HCT116 (cell line): ENCODE results near the gene IPO13. TPM values are rescaled to one million over a fixed set of nuclear protein-coding genes. Genes with fewer than 3 reads are reported as not detected.

ENCODE experiments used
- ATAC-seq: fragments of 200-7000 bp; cut with Tn5 transposase; 2 replicates; pipeline ENCODE4 v1.9.1; 2020; ENCODE audit warnings: mild to moderate bottlenecking, moderate library complexity
- BruUV-seq: library from RNA; stranded (reverse); fragments of 400-500 nt; replicated peaks from 2 replicates; lab custom pipeline; 2021; lab: Mats Ljungman, UMichigan
- CTCF ChIA-PET: fragments of 300-600 bp; sonication (Branson Sonifier 250); formaldehyde crosslinking; loops from one replicate; lab custom pipeline; 2021; ENCODE audit warnings: antibody characterized with exemption; lab: Charles Lee
- POLR2A ChIA-PET: fragments of 300-600, 350-600 bp; sonication (Branson Sonifier 250); formaldehyde crosslinking; loops from one replicate; lab custom pipeline; 2021; ENCODE audit warnings: antibody characterized with exemption; lab: Charles Lee
- RAD21 ChIA-PET, 2 experiments: fragments of 300-600 bp; sonication (Branson Sonifier 250); formaldehyde crosslinking; loops; one replicate each; lab custom pipeline; 2023; ENCODE audit warnings: low total read pairs in 2 of 2; ENCODE audit not compliant: uncharacterized antibody in 2 of 2, unreplicated experiment in 2 of 2, low non-redundant PET in 1 of 2; lab: Charles Lee
- DNase-seq: peaks from one replicate; pipeline ENCODE4 v3.0.0-alpha.2; 2010; ENCODE audit warnings: low read depth, low spot score
- H2AFZ ChIP-seq: fragments of 200-600 bp; shearing (Covaris generic), sonication (generic); 2 replicates; pipeline ENCODE4 v1.6.1; 2017; ENCODE audit warnings: low read depth, mixed run types, mixed read lengths, antibody characterized with exemption, low read length; ENCODE audit not compliant: poor library complexity, severe bottlenecking
- H3K27ac ChIP-seq: 2 replicates; pipeline ENCODE4 v1.5.1; 2012; ENCODE audit warnings: low read depth, low read length
- H3K27me3 ChIP-seq: fragments of 200-600 bp; sonication (generic); 2 replicates; pipeline ENCODE4 v1.6.1; 2016; ENCODE audit warnings: mixed run types, low read length, mixed read lengths; ENCODE audit not compliant: insufficient read depth
- H3K36me3 ChIP-seq, 2 experiments: fragments of 200-500 bp in 1 of 2; fragments of 200-600 bp in 1 of 2; sonication (Bioruptor generic) in 1 of 2; sonication (generic) in 1 of 2; 2 replicates each; pipeline versions ENCODE4 v1.5.1 to v1.6.1; 2014 to 2016; ENCODE audit warnings: low read length in 2 of 2, inconsistent platforms in 1 of 2, mixed read lengths in 1 of 2, mixed run types in 1 of 2; ENCODE audit not compliant: insufficient read depth in 2 of 2, control insufficient read depth in 1 of 2
- H3K4me1 ChIP-seq, 2 experiments: fragments of 200-600 bp in 1 of 2; sonication (generic) in 1 of 2; 2 replicates each; pipeline versions ENCODE4 v1.5.1 to v1.6.1; 2012 to 2017; ENCODE audit warnings: low read length in 2 of 2, inconsistent platforms in 1 of 2, mild to moderate bottlenecking in 1 of 2, mixed read lengths in 1 of 2, mixed run types in 1 of 2, moderate library complexity in 1 of 2; ENCODE audit not compliant: insufficient read depth in 2 of 2, control insufficient read depth in 1 of 2
- H3K4me2 ChIP-seq: fragments of 200-600 bp; sonication (generic); 2 replicates; pipeline ENCODE4 v1.6.1; 2017; ENCODE audit warnings: mixed run types, low read length, mixed read lengths
- H3K4me3 ChIP-seq, 2 experiments: fragments of 200-600 bp in 1 of 2; sonication (generic) in 1 of 2; replicated peaks in 1 of 2; 2 replicates each; pipeline ENCODE4 v1.5.1; 2011 to 2016; ENCODE audit warnings: low read length in 2 of 2, control low read depth in 1 of 2, low read depth in 1 of 2, mild to moderate bottlenecking in 1 of 2, mixed read lengths in 1 of 2, mixed run types in 1 of 2
- H3K79me2 ChIP-seq: fragments of 200-600 bp; sonication (generic); 2 replicates; pipeline ENCODE4 v1.6.1; 2017; ENCODE audit warnings: mild to moderate bottlenecking, mixed run types, low read length, moderate library complexity, mixed read lengths; ENCODE audit not compliant: insufficient read depth
- H3K9ac ChIP-seq: fragments of 200-600 bp; sonication (generic); 2 replicates; pipeline ENCODE4 v1.6.1; 2016; ENCODE audit warnings: low read length, mixed read lengths
- H3K9me2 ChIP-seq: fragments of 200-600 bp; sonication (generic), shearing (Covaris generic); 2 replicates; pipeline ENCODE4 v1.6.1; 2017; ENCODE audit warnings: mixed run types, mild to moderate bottlenecking, moderate library complexity; ENCODE audit not compliant: insufficient read depth
- H3K9me3 ChIP-seq, 2 experiments: fragments of 200-500 bp in 1 of 2; fragments of 200-600 bp in 1 of 2; sonication (Bioruptor generic) in 1 of 2; sonication (generic) in 1 of 2; 2 replicates each; pipeline ENCODE4 v1.6.1; 2014 to 2017; ENCODE audit warnings: low read length in 2 of 2, mixed read lengths in 2 of 2, inconsistent platforms in 1 of 2, low read depth in 1 of 2, mild to moderate bottlenecking in 1 of 2, mixed run types in 1 of 2, moderate library complexity in 1 of 2; ENCODE audit not compliant: control insufficient read depth in 1 of 2, insufficient read depth in 1 of 2
- H4K20me1 ChIP-seq: fragments of 200-600 bp; sonication (generic), shearing (Covaris generic); 2 replicates; pipeline ENCODE4 v1.6.1; 2017; ENCODE audit warnings: mixed run types, mild to moderate bottlenecking, moderate library complexity; ENCODE audit not compliant: insufficient read depth
- CBX3 ChIP-seq: IDR thresholded peaks from 2 replicates; pipeline ENCODE4 v1.6.1; 2012; ENCODE audit warnings: low read depth
- CEBPB ChIP-seq: IDR thresholded peaks from 2 replicates; pipeline ENCODE4 v1.6.1; 2012; ENCODE audit warnings: low read depth
- ELF1 ChIP-seq: IDR thresholded peaks from 2 replicates; pipeline ENCODE4 v1.6.1; 2012; ENCODE audit warnings: low read depth, borderline replicate concordance
- EZH2phosphoT487 ChIP-seq: fragments of 200-600 bp; IDR thresholded peaks from 2 replicates; pipeline ENCODE4 v1.6.1; 2018; ENCODE audit warnings: antibody characterized with exemption, borderline replicate concordance
- JUND ChIP-seq: IDR thresholded peaks from 2 replicates; pipeline ENCODE4 v1.6.1; 2012
- POLR2A ChIP-seq: IDR thresholded peaks from 2 replicates; pipeline ENCODE4 v1.7.0; 2011; ENCODE audit warnings: borderline replicate concordance; ENCODE audit not compliant: insufficient read depth, insufficient read length; ENCODE audit errors: extremely low read depth
- POLR2AphosphoS5 ChIP-seq: IDR thresholded peaks from 2 replicates; pipeline ENCODE4 v1.6.1; 2011; ENCODE audit warnings: mild to moderate bottlenecking, low read depth, low read length, moderate library complexity
- RAD21 ChIP-seq: IDR thresholded peaks from 2 replicates; pipeline ENCODE4 v1.6.1; 2012; ENCODE audit warnings: low read depth, mild to moderate bottlenecking
- SIN3A ChIP-seq: IDR thresholded peaks from 2 replicates; pipeline ENCODE4 v1.6.1; 2012; ENCODE audit warnings: low read depth
- SP1 ChIP-seq: IDR thresholded peaks from 2 replicates; pipeline ENCODE4 v1.6.1; 2012; ENCODE audit warnings: low read depth
- TCF7L2 ChIP-seq: IDR thresholded peaks from 2 replicates; pipeline ENCODE4 v1.7.0; 2011; ENCODE audit warnings: borderline replicate concordance, inconsistent platforms; ENCODE audit not compliant: insufficient read depth, insufficient read length; ENCODE audit errors: extremely low read depth
- ZFX ChIP-seq: fragments of 450-650 bp; IDR thresholded peaks from 2 replicates; pipeline ENCODE4 v1.6.1; 2017
- ZNF274 ChIP-seq: fragments of 200-500 bp; sonication (Bioruptor generic); IDR thresholded peaks from 2 replicates; pipeline ENCODE4 v1.6.1; 2014; ENCODE audit warnings: mild to moderate bottlenecking, low read depth, low read length, inconsistent platforms
- intact Hi-C: fragments of 100-400 bp; cut with micrococcal nuclease; formaldehyde crosslinking; loops from 2 replicates; pipeline ENCODE4 v1.10.0; 2022
- total RNA-seq: library from RNA; stranded (reverse); gene quantifications from one replicate; pipeline ENCODE4 v1.2.1, GENCODE V29; 2021; ENCODE audit not compliant: unreplicated experiment
- TF ChIP-seq, protein P1 (sequence below): IDR thresholded peaks from 2 replicates; pipeline ENCODE4 v1.6.1; 2012
- TF ChIP-seq, protein P2 (sequence below): IDR thresholded peaks from 2 replicates; pipeline ENCODE4 v1.6.1; 2012; ENCODE audit warnings: low read depth

Gene IPO13
- total RNA-seq, 1 experiment from 2014 or later, result 18.7 TPM

DNA sequence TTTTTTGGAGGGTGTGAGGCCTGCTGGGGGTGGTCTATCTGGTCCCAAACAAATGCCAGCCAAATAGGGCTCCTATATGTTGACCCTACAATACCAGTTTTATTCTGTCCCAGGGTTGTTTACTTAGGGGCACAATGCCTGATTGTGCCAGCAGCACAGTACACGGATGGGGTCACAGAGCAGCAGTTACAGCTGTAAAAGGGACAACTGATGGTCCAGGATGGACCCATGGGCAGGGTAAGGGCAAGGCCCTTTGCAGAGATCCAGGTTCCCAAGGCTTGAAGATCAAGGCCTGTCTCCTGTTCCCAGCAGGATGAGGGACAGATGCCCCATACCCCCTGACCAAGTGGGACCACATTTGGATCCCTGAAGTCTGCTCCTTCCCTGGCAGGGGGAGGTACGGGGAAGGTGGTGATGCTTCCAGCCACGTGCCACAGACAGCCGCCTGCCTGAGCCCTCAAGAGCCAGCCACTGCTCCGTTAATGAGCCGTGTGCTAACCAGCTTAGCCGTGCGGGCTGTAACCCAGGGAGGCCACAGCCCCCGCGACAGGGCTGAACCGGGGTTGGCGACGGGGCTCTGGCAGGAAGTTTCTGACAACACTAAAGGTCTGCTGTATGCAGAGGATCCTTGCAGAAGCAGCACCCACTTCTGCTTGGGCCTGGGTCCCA is 66.3 kb downstream of the IPO13 start:
- intact Hi-C loops, result no loop called here
- H4K20me1 ChIP-seq, result no peaks in the 10 kb centered on the region
- BruUV-seq, result no TSS peak
- no peak for ATAC-seq
- no peak overlapping the region for H3K4me3 ChIP-seq
- POLR2A ChIA-PET, result no interaction called here
- no peak overlapping the region for H3K9ac ChIP-seq
- DNase-seq, result no peak
- no peak overlapping the region for H2AFZ ChIP-seq
- H3K27ac ChIP-seq, result no peak overlapping the region
- no peaks in the 10 kb centered on the region for H3K9me3 ChIP-seq
- H3K79me2 ChIP-seq, result no peaks in the 10 kb centered on the region
- RAD21 ChIA-PET, result no interaction called here
- H3K36me3 ChIP-seq, result no peaks in the 10 kb centered on the region
- no peaks in the 10 kb centered on the region for H3K9me2 ChIP-seq
- peaks cover 7 to 8% of the 10 kb centered on the region in 2 experiments; a peak in 3 of 4 replicates for H3K4me1 ChIP-seq
- CTCF ChIA-PET, result interaction anchor here (1.9 kb wide), 1 partner anchor 23 kb away, joined by 5 read pairs; no protein-coding TSS in a partner anchor
- no peak for TF ChIP-seq ELF1
- TF ChIP-seq JUND, result no peak
- TF ChIP-seq ZFX, result no peak
- no peak for TF ChIP-seq SP1
- TF ChIP-seq CEBPB, result no peak
- TF ChIP-seq TCF7L2, result no peak
- TF ChIP-seq POLR2AphosphoS5, result no peak
- H3K4me2 ChIP-seq, result no peak overlapping the region
- no peaks in the 10 kb centered on the region for H3K27me3 ChIP-seq

DNA sequence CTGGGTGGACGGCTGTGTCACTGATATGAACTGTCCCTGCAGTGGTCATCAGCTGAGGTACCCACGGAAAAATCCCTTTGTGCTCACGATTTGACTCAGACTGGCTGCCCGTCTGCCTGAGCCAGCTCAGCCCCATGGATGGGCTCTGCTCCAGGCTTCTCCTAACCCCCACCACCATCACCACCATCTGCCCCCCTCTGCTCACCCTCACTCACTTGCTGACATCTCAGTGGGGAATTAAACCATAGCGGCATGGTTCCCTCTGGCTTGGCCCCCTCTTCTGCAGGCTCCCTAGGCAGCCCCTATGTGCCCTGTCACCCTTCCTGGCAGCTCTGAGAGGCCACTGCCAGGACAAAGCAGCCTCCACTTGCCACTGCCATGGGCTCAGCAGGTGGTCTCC is 67.2 kb downstream of the IPO13 start:
- Histone ChIP-seq H2AFZ (no peak overlapping the region), H3K4me1 (peaks cover 7 to 8% of the 10 kb centered on the region in 2 experiments; a peak in 3 of 4 replicates), H3K79me2 (no peaks in the 10 kb centered on the region), H3K9me3 (no peaks in the 10 kb centered on the region), H3K9me2 (no peaks in the 10 kb centered on the region), H3K4me2 (no peak overlapping the region), H3K27ac (no peak overlapping the region), H3K36me3 (no peaks in the 10 kb centered on the region), H3K4me3 (no peak overlapping the region), H4K20me1 (no peaks in the 10 kb centered on the region), H3K27me3 (no peaks in the 10 kb centered on the region), H3K9ac (no peak overlapping the region)
- ATAC-seq, result no peak
- BruUV-seq, result no TSS peak
- TF ChIP-seq SIN3A (no peak), ZNF274 (no peak), JUND (no peak), TCF7L2 (no peak), POLR2A (no peak), CEBPB (no peak), CBX3 (no peak), EZH2phosphoT487 (no peak), RAD21 (no peak), ZFX (no peak)
- TF ChIP-seq, protein P1, sequence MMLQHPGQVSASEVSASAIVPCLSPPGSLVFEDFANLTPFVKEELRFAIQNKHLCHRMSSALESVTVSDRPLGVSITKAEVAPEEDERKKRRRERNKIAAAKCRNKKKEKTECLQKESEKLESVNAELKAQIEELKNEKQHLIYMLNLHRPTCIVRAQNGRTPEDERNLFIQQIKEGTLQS, result no peak
- TF ChIP-seq, protein P2, sequence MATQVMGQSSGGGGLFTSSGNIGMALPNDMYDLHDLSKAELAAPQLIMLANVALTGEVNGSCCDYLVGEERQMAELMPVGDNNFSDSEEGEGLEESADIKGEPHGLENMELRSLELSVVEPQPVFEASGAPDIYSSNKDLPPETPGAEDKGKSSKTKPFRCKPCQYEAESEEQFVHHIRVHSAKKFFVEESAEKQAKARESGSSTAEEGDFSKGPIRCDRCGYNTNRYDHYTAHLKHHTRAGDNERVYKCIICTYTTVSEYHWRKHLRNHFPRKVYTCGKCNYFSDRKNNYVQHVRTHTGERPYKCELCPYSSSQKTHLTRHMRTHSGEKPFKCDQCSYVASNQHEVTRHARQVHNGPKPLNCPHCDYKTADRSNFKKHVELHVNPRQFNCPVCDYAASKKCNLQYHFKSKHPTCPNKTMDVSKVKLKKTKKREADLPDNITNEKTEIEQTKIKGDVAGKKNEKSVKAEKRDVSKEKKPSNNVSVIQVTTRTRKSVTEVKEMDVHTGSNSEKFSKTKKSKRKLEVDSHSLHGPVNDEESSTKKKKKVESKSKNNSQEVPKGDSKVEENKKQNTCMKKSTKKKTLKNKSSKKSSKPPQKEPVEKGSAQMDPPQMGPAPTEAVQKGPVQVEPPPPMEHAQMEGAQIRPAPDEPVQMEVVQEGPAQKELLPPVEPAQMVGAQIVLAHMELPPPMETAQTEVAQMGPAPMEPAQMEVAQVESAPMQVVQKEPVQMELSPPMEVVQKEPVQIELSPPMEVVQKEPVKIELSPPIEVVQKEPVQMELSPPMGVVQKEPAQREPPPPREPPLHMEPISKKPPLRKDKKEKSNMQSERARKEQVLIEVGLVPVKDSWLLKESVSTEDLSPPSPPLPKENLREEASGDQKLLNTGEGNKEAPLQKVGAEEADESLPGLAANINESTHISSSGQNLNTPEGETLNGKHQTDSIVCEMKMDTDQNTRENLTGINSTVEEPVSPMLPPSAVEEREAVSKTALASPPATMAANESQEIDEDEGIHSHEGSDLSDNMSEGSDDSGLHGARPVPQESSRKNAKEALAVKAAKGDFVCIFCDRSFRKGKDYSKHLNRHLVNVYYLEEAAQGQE, result no peak
- ChIA-PET CTCF (interaction anchor here (1.3 to 1.9 kb wide), 2 partner anchors 8 to 22 kb away, joined by 3 to 5 read pairs; no protein-coding TSS in a partner anchor), RAD21 (no interaction called here), POLR2A (interaction anchor here (0.7 kb wide), 1 partner anchor 560 kb away, joined by 3 read pairs; the partner anchor contains the start of gene HYI)
- intact Hi-C loops, result no loop called here
- DNase-seq, result no peak
